ENCODE results near the gene UBAP2. TPM values are rescaled to one million over a fixed set of nuclear protein-coding genes. Genes with fewer than 3 reads are reported as not detected.

Gene UBAP2
- total RNA-seq, 1 experiment from 2014 or later: 45.5 TPM

GRCh38 chr9:33877727-33878489 is 170.8 kb downstream of the UBAP2 start:
- DNase-seq: no peak
- TF ChIP-seq CTCF (IDR thresholded peaks at IDR 0.05; ENCODE audit: unreplicated experiment): no peak
- peaks cover 3% of the 10 kb centered on the region for H3K36me3 Mint-ChIP-seq (ENCODE audit: insufficient read depth, unreplicated experiment)
- no peaks in the 10 kb centered on the region for H3K27me3 Mint-ChIP-seq (ENCODE audit: unreplicated experiment)
- no peaks in the 10 kb centered on the region for H3K4me1 Mint-ChIP-seq (ENCODE audit: low read depth, unreplicated experiment)
- no peak overlapping the region for H3K27ac Mint-ChIP-seq (ENCODE audit: unreplicated experiment)
- intact Hi-C loops (cut with micrococcal nuclease; ENCODE audit: unreplicated experiment): no loop called here
- BruUV-seq (replicated peaks): no TSS peak
- CTCF ChIA-PET: no interaction called here
- H3K9me3 Mint-ChIP-seq (ENCODE audit: low read depth, unreplicated experiment): no peaks in the 10 kb centered on the region
- no peak overlapping the region for H3K4me3 Mint-ChIP-seq (ENCODE audit: low read depth, unreplicated experiment)

Other genes starting within 250 kb of the UBAP2 start
- 24.5 and 26.2 TPM in 2 replicates for gene UBE2R2, start 231.7 kb downstream of the UBAP2 start, total RNA-seq (2022)
- 20.8 and 24.4 TPM in 2 replicates for gene DCAF12, start 77.8 kb upstream of the UBAP2 start, total RNA-seq (2022)
- gene UBAP1, start 130.2 kb upstream of the UBAP2 start, total RNA-seq (2022): 29.4 and 30.7 TPM in 2 replicates

Data from Calu3 (cell line).